Measurements from ENCODE around the gene BUD13.

The BUD13 gene, protein sequence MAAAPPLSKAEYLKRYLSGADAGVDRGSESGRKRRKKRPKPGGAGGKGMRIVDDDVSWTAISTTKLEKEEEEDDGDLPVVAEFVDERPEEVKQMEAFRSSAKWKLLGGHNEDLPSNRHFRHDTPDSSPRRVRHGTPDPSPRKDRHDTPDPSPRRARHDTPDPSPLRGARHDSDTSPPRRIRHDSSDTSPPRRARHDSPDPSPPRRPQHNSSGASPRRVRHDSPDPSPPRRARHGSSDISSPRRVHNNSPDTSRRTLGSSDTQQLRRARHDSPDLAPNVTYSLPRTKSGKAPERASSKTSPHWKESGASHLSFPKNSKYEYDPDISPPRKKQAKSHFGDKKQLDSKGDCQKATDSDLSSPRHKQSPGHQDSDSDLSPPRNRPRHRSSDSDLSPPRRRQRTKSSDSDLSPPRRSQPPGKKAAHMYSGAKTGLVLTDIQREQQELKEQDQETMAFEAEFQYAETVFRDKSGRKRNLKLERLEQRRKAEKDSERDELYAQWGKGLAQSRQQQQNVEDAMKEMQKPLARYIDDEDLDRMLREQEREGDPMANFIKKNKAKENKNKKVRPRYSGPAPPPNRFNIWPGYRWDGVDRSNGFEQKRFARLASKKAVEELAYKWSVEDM

DNA sequence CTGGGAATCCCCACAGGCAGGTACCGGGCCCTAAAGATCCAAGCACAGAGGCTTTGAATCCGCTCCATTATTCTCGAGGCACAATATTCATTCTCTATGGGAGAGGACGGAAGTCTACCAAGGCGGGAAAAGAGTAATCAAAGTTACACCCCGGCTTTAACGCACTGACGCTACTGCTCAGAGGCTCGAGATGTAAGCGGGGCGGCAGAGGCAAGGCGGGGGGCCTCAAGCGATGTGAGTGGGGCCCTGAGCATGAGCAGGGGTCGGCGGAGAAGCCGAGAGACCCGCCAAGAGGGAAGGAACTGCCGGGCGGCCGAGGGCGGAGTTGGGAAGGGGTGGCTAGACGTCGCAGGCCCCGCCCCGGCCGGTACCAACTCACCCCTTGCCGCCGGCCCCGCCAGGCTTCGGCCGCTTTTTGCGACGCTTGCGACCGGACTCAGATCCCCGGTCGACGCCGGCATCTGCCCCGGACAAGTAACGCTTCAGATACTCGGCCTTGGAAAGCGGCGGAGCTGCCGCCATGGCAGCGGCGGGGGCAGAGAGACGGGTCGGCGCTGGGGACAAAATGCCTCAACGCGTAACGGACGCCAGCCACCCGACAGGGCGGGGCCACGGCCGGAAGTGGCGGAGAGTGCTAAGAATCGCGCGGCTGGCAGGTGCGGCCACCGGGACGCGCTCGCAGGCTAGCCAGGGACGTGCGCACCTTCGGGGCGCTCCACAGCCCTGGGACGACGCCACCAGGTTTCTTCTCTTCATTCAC is at the start of gene BUD13:
Gene BUD13, minus strand, starts transcription at position 545 of the 760 bp plus-strand sequence. Its CDS starts 23 bp downstream, at position 522.
- peaks cover 11% of the 10 kb centered on the region for H3K36me3 ChIP-seq
- H3K27ac ChIP-seq, result peak within 1 kb of the TSS; percentile 90
- no peaks in the 10 kb centered on the region for H3K27me3 ChIP-seq
- TF ChIP-seq, protein P1, sequence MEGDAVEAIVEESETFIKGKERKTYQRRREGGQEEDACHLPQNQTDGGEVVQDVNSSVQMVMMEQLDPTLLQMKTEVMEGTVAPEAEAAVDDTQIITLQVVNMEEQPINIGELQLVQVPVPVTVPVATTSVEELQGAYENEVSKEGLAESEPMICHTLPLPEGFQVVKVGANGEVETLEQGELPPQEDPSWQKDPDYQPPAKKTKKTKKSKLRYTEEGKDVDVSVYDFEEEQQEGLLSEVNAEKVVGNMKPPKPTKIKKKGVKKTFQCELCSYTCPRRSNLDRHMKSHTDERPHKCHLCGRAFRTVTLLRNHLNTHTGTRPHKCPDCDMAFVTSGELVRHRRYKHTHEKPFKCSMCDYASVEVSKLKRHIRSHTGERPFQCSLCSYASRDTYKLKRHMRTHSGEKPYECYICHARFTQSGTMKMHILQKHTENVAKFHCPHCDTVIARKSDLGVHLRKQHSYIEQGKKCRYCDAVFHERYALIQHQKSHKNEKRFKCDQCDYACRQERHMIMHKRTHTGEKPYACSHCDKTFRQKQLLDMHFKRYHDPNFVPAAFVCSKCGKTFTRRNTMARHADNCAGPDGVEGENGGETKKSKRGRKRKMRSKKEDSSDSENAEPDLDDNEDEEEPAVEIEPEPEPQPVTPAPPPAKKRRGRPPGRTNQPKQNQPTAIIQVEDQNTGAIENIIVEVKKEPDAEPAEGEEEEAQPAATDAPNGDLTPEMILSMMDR (IDR thresholded peaks at IDR 0.05), result peak; percentile 22
- H3K9me3 ChIP-seq, result no peaks in the 10 kb centered on the region
- H3K4me1 ChIP-seq (ENCODE audit: control insufficient read depth in 1 of 2, insufficient read depth in 1 of 2, low read depth in 1 of 2, low read length in 1 of 2), result peaks cover 39 to 41% of the 10 kb centered on the region in 2 experiments
- H3K4me3 ChIP-seq (ENCODE audit: low read depth in 1 of 2, low read length in 1 of 2), result peak within 1 kb of the TSS; percentile 81 to 89

DNA sequence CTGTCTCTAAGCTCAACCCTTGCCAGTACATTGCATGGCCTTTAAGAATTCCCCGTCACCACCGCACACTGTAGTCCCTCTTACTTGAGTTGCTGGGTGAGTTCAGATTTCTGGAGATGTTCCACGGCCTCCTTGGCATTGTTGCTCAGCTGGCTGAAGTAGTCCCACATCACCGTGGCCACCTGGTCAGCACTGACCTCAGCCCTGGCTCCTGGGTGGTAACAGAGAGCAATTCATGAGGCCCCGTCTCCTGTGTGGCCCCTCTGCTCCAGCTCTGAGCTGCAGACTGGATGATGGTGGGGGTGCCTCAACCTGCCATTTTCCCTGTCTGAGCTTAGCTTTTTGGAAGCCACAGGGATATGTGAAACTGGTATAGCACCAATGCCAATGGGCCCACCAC is 49.8 kb upstream of the BUD13 start:
- Histone ChIP-seq H3K27ac (no peak overlapping the region), H3K36me3 (no peaks in the 10 kb centered on the region), H3K9me3 (no peaks in the 10 kb centered on the region), H3K4me3 (ENCODE audit: low read depth in 1 of 2, low read length in 1 of 2) (no peak overlapping the region), H3K4me1 (ENCODE audit: control insufficient read depth in 1 of 2, insufficient read depth in 1 of 2, low read depth in 1 of 2, low read length in 1 of 2) (no peaks in the 10 kb centered on the region), H3K27me3 (no peaks in the 10 kb centered on the region)
- TF ChIP-seq, protein P1 (IDR thresholded peaks at IDR 0.05), result no peak

DNA sequence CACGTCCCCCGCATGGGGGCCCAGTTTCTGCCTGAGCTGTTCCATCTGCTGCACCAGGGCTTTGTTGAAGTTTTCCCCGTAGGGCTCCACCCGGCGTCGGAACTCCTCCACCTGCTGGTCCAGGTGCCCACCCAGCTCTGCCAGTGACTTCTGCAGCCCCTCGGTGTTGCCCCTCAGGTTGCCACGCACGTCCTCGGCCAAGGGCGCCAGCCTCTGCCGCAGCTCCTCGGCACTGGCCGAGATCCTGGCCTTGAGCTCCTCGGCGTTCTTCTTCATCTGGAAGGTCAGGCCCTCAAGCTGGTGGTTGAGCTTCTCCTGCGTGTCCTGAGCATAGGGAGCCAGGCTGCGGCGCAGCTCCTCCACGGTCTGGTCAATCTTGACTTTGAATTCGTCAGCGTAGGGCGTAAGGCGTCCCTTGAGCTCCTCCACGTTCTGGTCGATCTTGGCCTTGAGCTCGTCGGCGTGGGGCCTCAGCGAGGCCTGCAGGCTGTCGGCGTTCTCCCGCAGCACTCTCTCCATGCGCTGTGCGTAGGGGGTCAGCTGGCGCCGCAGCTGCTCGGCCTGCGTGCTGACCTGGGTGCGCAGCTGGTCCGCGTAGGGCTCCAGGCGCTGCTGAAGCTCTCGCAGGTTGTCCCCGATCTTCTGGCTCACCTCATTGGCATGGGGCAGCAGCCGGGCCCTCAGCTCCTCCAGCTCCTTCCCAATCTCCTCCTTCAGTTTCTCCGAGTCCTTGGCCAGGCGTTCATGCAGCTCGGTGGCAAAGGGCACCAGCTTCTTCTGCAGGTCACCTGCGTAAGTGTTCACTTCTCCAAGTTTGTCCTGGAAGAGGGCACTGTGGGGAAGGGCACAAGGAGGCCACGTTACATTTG is 48.5 kb upstream of the BUD13 start:
- TF ChIP-seq, protein P1 (IDR thresholded peaks at IDR 0.05), result no peak
- Histone ChIP-seq H3K27me3 (no peaks in the 10 kb centered on the region), H3K36me3 (no peaks in the 10 kb centered on the region), H3K9me3 (no peaks in the 10 kb centered on the region), H3K4me3 (ENCODE audit: low read depth in 1 of 2, low read length in 1 of 2) (no peak overlapping the region), H3K4me1 (ENCODE audit: control insufficient read depth in 1 of 2, insufficient read depth in 1 of 2, low read depth in 1 of 2, low read length in 1 of 2) (no peaks in the 10 kb centered on the region), H3K27ac (no peak overlapping the region)

DNA sequence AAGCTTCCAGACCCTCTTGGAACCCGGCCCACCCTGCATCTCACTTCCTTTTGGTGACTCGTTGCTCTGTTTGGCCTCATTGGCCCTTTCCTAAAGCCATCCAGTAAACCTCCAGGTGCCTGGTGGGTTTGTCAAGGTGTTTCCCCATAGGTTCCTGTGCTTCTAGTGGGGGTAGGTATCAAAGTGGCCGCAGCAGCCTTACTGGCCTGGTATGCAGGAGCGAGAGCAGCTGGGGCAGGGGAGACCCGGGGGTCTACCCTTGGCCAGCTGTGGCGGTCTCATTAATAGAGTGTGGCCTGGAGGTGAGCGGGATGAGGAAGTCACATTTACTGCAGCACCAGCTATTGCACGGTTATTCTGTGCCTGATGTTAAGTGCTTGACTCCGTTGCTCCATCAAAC is 46.3 kb upstream of the BUD13 start:
- TF ChIP-seq, protein P1 (IDR thresholded peaks at IDR 0.05), result no peak
- H3K36me3 ChIP-seq, result no peaks in the 10 kb centered on the region
- H3K4me3 ChIP-seq (ENCODE audit: low read depth in 1 of 2, low read length in 1 of 2), result no peak overlapping the region
- H3K9me3 ChIP-seq, result no peaks in the 10 kb centered on the region
- H3K27me3 ChIP-seq, result no peaks in the 10 kb centered on the region
- no peaks in the 10 kb centered on the region for H3K4me1 ChIP-seq (ENCODE audit: control insufficient read depth in 1 of 2, insufficient read depth in 1 of 2, low read depth in 1 of 2, low read length in 1 of 2)
- no peak overlapping the region for H3K27ac ChIP-seq

DNA sequence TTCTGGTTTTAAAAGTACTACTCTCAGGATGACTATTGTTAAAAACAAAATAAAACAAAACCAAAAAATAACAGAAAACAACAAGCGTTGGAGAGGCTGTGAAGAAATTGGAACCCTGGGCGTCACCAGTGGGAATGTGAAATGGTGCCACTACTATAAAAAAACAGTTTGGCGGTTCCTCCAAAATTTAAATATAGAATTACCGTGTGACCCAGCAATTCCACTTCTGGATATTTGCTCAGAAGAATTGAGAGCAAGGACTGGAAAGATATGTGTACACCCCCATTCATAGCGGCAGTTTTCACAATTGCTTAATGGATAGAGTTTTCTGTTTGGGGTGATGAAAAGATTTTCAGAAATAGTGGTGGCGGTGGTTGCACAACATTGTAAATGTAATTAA is 41.7 kb upstream of the BUD13 start:
- H3K27ac ChIP-seq, result no peak overlapping the region
- H3K9me3 ChIP-seq, result no peaks in the 10 kb centered on the region
- no peak overlapping the region for H3K4me3 ChIP-seq (ENCODE audit: low read depth in 1 of 2, low read length in 1 of 2)
- no peaks in the 10 kb centered on the region for H3K27me3 ChIP-seq
- H3K4me1 ChIP-seq (ENCODE audit: control insufficient read depth in 1 of 2, insufficient read depth in 1 of 2, low read depth in 1 of 2, low read length in 1 of 2), result no peaks in the 10 kb centered on the region
- no peaks in the 10 kb centered on the region for H3K36me3 ChIP-seq
- TF ChIP-seq, protein P1 (IDR thresholded peaks at IDR 0.05), result no peak

All from neutrophil (primary cell).